AG09309 (cell line): ENCODE measurements around the gene CUL4A.

ENCODE experiments used
- DNase-seq: peaks from one replicate; pipeline ENCODE4 v3.0.0-alpha.2; 2010; ENCODE audit warnings: low read depth
- H3K4me3 ChIP-seq: 2 replicates; pipeline ENCODE4 v1.5.1; 2011; ENCODE audit warnings: mild to moderate bottlenecking, low read depth, low read length, moderate library complexity; ENCODE audit not compliant: control insufficient read depth
- TF ChIP-seq, protein P1 (sequence below): IDR thresholded peaks from 2 replicates; pipeline ENCODE4 v1.5.1; 2011; ENCODE audit warnings: mild to moderate bottlenecking, low read depth, low read length, inconsistent platforms; ENCODE audit not compliant: insufficient read depth, control insufficient read depth; ENCODE audit errors: missing control alignments

CUL4A gene

DNA sequence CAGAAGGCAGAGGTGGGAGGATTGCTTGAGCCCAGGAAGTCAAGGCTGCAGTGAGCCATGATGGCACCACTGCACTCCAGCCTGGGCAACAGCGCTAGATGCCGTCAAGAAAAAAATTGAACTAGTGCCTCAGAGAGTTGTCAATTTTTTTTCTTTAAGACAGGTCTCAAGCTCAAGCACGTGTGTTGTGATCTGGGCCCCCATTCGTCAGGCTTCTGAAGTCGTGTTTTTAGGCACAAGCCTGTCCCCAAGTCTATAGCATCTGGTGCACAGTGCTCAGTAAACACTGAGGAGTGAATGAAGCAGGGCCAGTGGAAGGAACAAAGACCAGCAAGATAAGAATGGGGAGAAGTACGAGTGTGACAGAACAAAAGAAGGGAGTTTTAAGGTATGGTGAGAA is 63.9 kb downstream of the CUL4A start:
- TF ChIP-seq, protein P1, sequence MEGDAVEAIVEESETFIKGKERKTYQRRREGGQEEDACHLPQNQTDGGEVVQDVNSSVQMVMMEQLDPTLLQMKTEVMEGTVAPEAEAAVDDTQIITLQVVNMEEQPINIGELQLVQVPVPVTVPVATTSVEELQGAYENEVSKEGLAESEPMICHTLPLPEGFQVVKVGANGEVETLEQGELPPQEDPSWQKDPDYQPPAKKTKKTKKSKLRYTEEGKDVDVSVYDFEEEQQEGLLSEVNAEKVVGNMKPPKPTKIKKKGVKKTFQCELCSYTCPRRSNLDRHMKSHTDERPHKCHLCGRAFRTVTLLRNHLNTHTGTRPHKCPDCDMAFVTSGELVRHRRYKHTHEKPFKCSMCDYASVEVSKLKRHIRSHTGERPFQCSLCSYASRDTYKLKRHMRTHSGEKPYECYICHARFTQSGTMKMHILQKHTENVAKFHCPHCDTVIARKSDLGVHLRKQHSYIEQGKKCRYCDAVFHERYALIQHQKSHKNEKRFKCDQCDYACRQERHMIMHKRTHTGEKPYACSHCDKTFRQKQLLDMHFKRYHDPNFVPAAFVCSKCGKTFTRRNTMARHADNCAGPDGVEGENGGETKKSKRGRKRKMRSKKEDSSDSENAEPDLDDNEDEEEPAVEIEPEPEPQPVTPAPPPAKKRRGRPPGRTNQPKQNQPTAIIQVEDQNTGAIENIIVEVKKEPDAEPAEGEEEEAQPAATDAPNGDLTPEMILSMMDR, result no peak
- no peak overlapping the region for H3K4me3 ChIP-seq
- DNase-seq, result no peak

DNA sequence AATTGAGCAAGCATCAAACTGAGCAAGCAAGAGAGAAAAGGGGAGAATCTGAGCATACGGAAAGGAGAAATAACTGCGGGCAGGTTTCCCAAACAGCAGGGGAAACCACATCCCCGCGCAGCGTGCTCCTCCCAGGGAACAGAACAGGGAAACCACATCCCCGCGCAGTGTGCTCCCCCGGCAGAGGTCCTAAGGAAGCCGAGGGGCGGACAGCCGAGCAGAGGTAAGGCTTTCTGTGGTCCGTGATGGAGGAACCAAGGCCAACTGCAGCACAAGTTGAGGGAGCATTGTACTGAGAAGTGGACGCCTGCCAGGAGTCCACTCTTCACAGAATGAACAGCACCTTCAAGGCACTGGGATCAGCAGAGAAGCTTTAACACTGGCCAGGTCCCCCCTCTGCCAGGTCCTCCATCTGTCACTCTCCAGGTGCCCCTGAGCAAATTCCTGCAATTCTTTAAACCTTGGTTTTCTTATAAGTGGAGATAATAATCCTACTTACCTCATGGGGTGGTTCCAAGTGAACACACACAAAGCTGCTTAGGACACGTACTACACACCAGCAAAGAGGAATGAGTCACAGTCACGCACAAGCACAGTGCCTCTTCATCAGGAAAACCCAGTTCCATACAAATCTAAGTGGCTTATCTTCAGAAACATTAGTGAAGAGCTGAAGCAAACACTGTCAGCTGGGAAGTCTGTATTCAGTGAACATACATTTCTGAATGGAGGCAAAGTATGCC is 64.6 kb downstream of the CUL4A start:
- H3K4me3 ChIP-seq, result no peak overlapping the region
- peak; percentile 57 for DNase-seq
- TF ChIP-seq, protein P1, result no peak

DNA sequence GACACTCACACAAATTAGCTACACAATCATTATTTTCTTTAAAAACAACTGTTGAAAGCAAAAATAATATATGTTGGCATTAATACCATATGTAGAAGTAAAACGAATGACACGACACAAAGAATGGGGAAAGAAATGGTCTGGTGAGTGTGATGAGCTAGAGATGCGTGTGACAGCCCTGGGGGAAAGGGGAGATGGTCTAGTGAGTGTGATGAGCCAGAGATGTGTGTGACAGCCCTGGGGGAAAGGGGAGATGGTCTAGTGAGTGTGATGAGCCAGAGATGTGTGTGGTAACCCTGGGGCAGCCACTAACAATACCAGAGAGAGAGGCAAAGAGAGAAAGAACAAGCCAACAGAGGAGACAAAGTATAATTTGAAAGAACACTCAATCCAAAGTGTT is 65.3 kb downstream of the CUL4A start:
- DNase-seq, result no peak
- TF ChIP-seq, protein P1, result no peak
- no peak overlapping the region for H3K4me3 ChIP-seq

DNA sequence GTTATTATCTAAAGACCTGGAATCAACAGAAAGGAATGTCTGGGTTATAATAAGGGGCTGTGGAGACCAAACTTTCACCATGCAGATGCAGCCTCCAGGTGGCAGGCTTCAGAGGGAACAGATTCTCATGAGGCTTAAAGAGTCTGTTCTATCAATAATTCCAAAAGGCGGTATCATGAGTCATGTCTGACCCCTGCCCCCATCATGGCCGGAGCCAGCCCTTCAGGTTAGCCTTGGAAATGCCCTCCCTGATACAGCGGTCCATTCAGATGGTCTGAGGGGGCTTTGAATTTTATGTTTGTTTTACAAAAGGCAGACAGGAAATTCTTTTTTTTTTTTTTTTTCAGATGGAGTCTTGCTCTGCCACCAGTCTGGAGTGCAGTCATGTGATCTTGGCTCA is 66.0 kb downstream of the CUL4A start:
- H3K4me3 ChIP-seq, result no peak overlapping the region
- DNase-seq, result peak; percentile 17
- TF ChIP-seq, protein P1, result peak; percentile 68

DNA sequence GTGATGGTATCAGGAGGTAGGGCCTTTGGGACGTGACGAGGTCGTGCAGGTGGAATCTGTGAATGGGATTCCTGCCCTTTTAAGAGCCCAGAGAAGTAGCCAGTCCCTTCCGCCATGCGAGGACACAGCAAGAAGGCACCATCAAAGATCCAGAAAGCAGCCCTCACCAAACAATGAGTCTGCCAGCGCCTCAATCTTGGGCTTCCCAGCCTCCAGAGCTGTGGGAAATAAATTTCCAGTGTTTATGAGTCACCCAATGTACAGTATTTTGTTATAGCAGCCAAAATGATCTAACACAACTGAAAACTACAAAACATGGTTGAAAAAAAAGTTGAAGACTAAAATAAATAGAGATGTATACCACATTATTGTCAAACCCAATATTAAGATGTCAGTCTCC is 70.7 kb downstream of the CUL4A start:
- TF ChIP-seq, protein P1, result no peak
- no peak overlapping the region for H3K4me3 ChIP-seq
- no peak for DNase-seq

DNA sequence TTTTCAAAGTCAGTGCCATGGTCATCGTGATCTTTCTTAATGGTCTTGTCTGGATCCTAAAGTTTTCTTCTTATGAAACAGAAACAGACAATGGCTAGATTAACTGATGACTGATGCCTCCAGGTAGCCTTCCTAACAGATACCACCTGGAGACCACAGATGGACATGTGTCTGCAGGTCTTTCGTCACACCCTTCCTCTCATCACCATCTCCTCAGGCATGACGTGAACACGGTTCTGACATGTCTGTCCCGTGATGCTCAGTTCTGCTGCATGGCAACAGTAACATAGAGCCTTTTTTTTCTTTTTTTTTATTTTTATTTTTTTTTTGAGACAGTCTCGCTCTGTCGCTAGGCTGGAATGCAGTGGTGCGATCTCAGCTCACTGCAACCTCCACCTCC is 74.5 kb downstream of the CUL4A start:
- DNase-seq, result no peak
- H3K4me3 ChIP-seq, result no peak overlapping the region
- TF ChIP-seq, protein P1, result no peak
